Measurements from ENCODE around the gene NCOA7.

- no peak for TF ChIP-seq ZFP30 (CRISPR knock-in tag; IDR thresholded peaks at IDR 0.05)
- TF ChIP-seq ZC3H10 (CRISPR knock-in tag; IDR thresholded peaks at IDR 0.05) = no peak
- no peak for TF ChIP-seq ZFP3 (CRISPR knock-in tag; IDR thresholded peaks at IDR 0.05)
- TF ChIP-seq OSR1 (CRISPR knock-in tag; IDR thresholded peaks at IDR 0.05) = no peak
- TF ChIP-seq TSHZ2 (CRISPR knock-in tag; IDR thresholded peaks at IDR 0.05) = no peak
- no peak for TF ChIP-seq ESRRG (CRISPR knock-in tag; IDR thresholded peaks at IDR 0.05)
- no peak for TF ChIP-seq PATZ1 (CRISPR knock-in tag; IDR thresholded peaks at IDR 0.05; ENCODE audit: borderline replicate concordance)
- no peak for TF ChIP-seq CREB5 (CRISPR knock-in tag; IDR thresholded peaks at IDR 0.05; ENCODE audit: low read depth)
- no peak for TF ChIP-seq ARNTL (CRISPR knock-in tag; IDR thresholded peaks at IDR 0.05; ENCODE audit: borderline replicate concordance, low read depth)
- TF ChIP-seq POU6F1 (CRISPR knock-in tag; IDR thresholded peaks at IDR 0.05; ENCODE audit: borderline replicate concordance, low read depth) = no peak
- no peak for TF ChIP-seq ZNF70 (CRISPR knock-in tag; IDR thresholded peaks at IDR 0.05)
- no peak for TF ChIP-seq RARB (CRISPR knock-in tag; IDR thresholded peaks at IDR 0.05)
- TF ChIP-seq TOX (CRISPR knock-in tag; IDR thresholded peaks at IDR 0.05; ENCODE audit: borderline replicate concordance) = no peak
These were observed 162.7 kb downstream of the NCOA7 start for GRCh38 chr6:125953502-125953875.
